Measurements from ENCODE around the gene CRKL. TPM values are rescaled to one million over a fixed set of nuclear protein-coding genes. Genes with fewer than 3 reads are reported as not detected.
"Not testable (repeated sequence)": the region's sequence is repeated elsewhere in the genome, so short reads cannot be mapped to it uniquely, and the experiment has no call there.

Gene CRKL
- total RNA-seq, 1 experiment from 2014 or later = 27.4 TPM

- no peak for DNase-seq (ENCODE audit: low spot score)
These were observed 49.9 kb downstream of the CRKL start, which contains the start of gene AIFM3 for GRCh38 chr22:20966883-20967696. TSS of gene AIFM3 (plus strand) at chr22:20967255. CDS start at chr22:20967945, 690 bp downstream.

GRCh38 chr22:20967697-20968211 is 50.5 kb downstream of the CRKL start:
- DNase-seq (ENCODE audit: low spot score) = no peak

GRCh38 chr22:20968281-20968977 is 51.2 kb downstream of the CRKL start:
- DNase-seq (ENCODE audit: low spot score) = no peak

GRCh38 chr22:20970939-20971657 is 53.9 kb downstream of the CRKL start:
- no peak for DNase-seq (ENCODE audit: low spot score)

- not testable (repeated sequence) for DNase-seq (ENCODE audit: low spot score)
These were observed 54.9 kb downstream of the CRKL start for GRCh38 chr22:20972014-20972694.

GRCh38 chr22:20972933-20973577 is 55.8 kb downstream of the CRKL start:
- DNase-seq (ENCODE audit: low spot score) = no peak

- DNase-seq (ENCODE audit: low spot score) = no peak
These were observed 56.6 kb downstream of the CRKL start for GRCh38 chr22:20973634-20974286.

GRCh38 chr22:20974336-20974955 is 57.2 kb downstream of the CRKL start:
- no peak for DNase-seq (ENCODE audit: low spot score)

GRCh38 chr22:20975541-20976290 is 58.5 kb downstream of the CRKL start:
- DNase-seq (ENCODE audit: low spot score) = no peak

GRCh38 chr22:20976291-20976877 is 59.2 kb downstream of the CRKL start:
- no peak for DNase-seq (ENCODE audit: low spot score)

- no peak for DNase-seq (ENCODE audit: low spot score)
These were observed 59.8 kb downstream of the CRKL start for GRCh38 chr22:20977019-20977418.

- no peak for DNase-seq (ENCODE audit: low spot score)
These were observed 60.4 kb downstream of the CRKL start for GRCh38 chr22:20977516-20978170.

- no peak for DNase-seq (ENCODE audit: low spot score)
These were observed 61.2 kb downstream of the CRKL start for GRCh38 chr22:20978419-20978818.

- no peak for DNase-seq (ENCODE audit: low spot score)
These were observed 62.1 kb downstream of the CRKL start for GRCh38 chr22:20979243-20979809.

- DNase-seq (ENCODE audit: low spot score) = no peak
These were observed 62.8 kb downstream of the CRKL start for GRCh38 chr22:20979940-20980453.

- no peak for DNase-seq (ENCODE audit: low spot score)
These were observed 63.3 kb downstream of the CRKL start for GRCh38 chr22:20980523-20980922.

GRCh38 chr22:20980938-20981722 is 63.9 kb downstream of the CRKL start:
- no peak for DNase-seq (ENCODE audit: low spot score)
